ENCODE results near the gene MPRIP.

DNA sequence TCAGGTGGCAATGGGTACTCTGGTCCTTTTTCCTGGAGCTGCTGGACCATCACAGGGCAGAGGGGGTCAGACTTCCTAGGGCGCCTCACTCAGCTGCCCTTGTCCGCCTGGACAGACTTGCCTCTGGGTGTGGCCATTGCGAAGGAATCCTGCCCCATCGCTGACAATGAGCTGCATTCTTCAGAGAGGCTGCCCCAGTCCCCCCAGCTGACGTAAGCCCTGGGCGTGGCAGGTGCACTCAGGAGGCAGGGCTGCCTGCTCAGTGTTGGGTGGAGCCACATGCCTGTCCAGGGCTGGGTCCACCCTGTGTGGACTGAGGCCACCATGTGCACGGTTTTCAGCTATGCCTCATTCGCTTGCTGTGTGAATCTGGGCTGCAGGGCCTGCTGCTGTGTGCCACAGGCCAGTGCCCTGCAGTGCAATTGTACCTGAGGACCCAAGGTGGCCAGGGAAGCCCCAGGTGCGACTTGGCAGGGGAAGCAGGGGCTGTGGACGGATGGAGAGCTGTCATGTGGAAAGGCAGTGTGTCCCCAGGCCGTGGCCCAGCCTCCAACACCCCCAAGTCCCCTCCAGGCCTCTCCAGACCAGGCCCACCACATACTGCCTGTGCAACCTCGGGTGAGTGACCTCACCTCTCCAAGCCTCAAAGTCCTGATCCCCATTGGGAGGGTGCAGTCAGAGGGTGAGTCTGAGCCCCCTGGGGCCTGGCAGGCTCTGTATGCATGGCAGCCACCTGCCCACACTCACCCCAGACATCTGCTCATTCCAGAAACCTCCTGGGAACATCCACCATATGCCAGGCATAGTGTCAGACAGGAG, 14.0 kb upstream of the MPRIP start:
- TF ChIP-seq, protein P1, sequence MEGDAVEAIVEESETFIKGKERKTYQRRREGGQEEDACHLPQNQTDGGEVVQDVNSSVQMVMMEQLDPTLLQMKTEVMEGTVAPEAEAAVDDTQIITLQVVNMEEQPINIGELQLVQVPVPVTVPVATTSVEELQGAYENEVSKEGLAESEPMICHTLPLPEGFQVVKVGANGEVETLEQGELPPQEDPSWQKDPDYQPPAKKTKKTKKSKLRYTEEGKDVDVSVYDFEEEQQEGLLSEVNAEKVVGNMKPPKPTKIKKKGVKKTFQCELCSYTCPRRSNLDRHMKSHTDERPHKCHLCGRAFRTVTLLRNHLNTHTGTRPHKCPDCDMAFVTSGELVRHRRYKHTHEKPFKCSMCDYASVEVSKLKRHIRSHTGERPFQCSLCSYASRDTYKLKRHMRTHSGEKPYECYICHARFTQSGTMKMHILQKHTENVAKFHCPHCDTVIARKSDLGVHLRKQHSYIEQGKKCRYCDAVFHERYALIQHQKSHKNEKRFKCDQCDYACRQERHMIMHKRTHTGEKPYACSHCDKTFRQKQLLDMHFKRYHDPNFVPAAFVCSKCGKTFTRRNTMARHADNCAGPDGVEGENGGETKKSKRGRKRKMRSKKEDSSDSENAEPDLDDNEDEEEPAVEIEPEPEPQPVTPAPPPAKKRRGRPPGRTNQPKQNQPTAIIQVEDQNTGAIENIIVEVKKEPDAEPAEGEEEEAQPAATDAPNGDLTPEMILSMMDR (IDR thresholded peaks at IDR 0.05) = no peak
- no peak for TF ChIP-seq EZH2 (IDR thresholded peaks at IDR 0.05; ENCODE audit: borderline replicate concordance, insufficient read depth, low read depth, low read length, poor library complexity, severe bottlenecking)
